IMR-90 (cell line): ENCODE results near the gene ARL5C. TPM values are rescaled to one million over a fixed set of nuclear protein-coding genes. Genes with fewer than 3 reads are reported as not detected.

ENCODE experiments used
- ATAC-seq: fragments of 200-7000 bp; cut with Tn5 transposase; 2 replicates; pipeline ENCODE4 v1.9.1; 2020; ENCODE audit warnings: low read depth, mild to moderate bottlenecking, moderate library complexity
- BruUV-seq: library from RNA; stranded (reverse); fragments of 400-500 nt; replicated peaks from 2 replicates; lab custom pipeline; 2021; lab: Mats Ljungman, UMichigan
- CTCF ChIA-PET: fragments of 300-600 bp; formaldehyde crosslinking; extraction: SDS; loops from one replicate; lab custom pipeline; 2021; ENCODE audit warnings: antibody characterized with exemption; lab: Yijun Ruan, JAX
- POLR2A ChIA-PET: fragments of 300-600 bp; sonication (Branson Sonifier 250); formaldehyde crosslinking; loops from one replicate; lab custom pipeline; 2022; ENCODE audit warnings: antibody characterized with exemption; ENCODE audit not compliant: unreplicated experiment; lab: Charles Lee
- DNase-seq: peaks from one replicate; pipeline ENCODE4 v3.0.0; 2013
- H2AFZ ChIP-seq: replicated peaks from 2 replicates; pipeline ENCODE3; 2013; ENCODE audit warnings: low read length, mild to moderate bottlenecking; ENCODE audit not compliant: poor library complexity
- H2AK5ac ChIP-seq: 2 replicates; pipeline ENCODE4 v1.6.1; 2013; ENCODE audit warnings: low read depth, low read length, inconsistent platforms
- H2AK9ac ChIP-seq: replicated peaks from 2 replicates; pipeline ENCODE3; 2013; ENCODE audit warnings: mild to moderate bottlenecking, low read depth, low read length, moderate library complexity; ENCODE audit not compliant: poor library complexity
- H2BK120ac ChIP-seq: 2 replicates; pipeline ENCODE4 v1.6.1; 2013; ENCODE audit warnings: low read depth, low read length, inconsistent platforms
- H2BK15ac ChIP-seq: 3 replicates; pipeline ENCODE4 v1.6.1; 2013; ENCODE audit warnings: low read depth, low read length, inconsistent platforms
- H2BK20ac ChIP-seq: 2 replicates; pipeline ENCODE4 v1.6.1; 2013; ENCODE audit warnings: low read depth, mild to moderate bottlenecking, inconsistent platforms, low read length, moderate library complexity
- H2BK5ac ChIP-seq: 2 replicates; pipeline ENCODE4 v1.6.1; 2013; ENCODE audit warnings: mild to moderate bottlenecking, low read depth, low read length, inconsistent platforms; ENCODE audit not compliant: poor library complexity, severe bottlenecking
- H3K14ac ChIP-seq: replicated peaks from 2 replicates; pipeline ENCODE4 v1.6.1; 2013; ENCODE audit warnings: low read depth, low read length, inconsistent platforms
- H3K18ac ChIP-seq: 2 replicates; pipeline ENCODE4 v1.6.1; 2013; ENCODE audit warnings: low read depth, low read length, control low read depth
- H3K23ac ChIP-seq: 2 replicates; pipeline ENCODE4 v1.6.1; 2013; ENCODE audit warnings: low read depth, low read length, inconsistent platforms
- H3K27ac ChIP-seq: 2 replicates; pipeline ENCODE4 v1.5.1; 2013; ENCODE audit warnings: mild to moderate bottlenecking, control low read depth, low read length; ENCODE audit not compliant: insufficient read depth
- H3K27me3 ChIP-seq: 2 replicates; pipeline ENCODE4 v1.6.1; 2013; ENCODE audit warnings: low read length; ENCODE audit not compliant: control insufficient read depth, insufficient read depth
- H3K36me3 ChIP-seq: 2 replicates; pipeline ENCODE4 v1.6.1; 2013; ENCODE audit warnings: low read length, mixed read lengths; ENCODE audit not compliant: control insufficient read depth, insufficient read depth
- H3K4ac ChIP-seq: 2 replicates; pipeline ENCODE4 v1.6.1; 2013; ENCODE audit warnings: low read depth, low read length, inconsistent platforms
- H3K4me1 ChIP-seq: 2 replicates; pipeline ENCODE4 v1.6.1; 2013; ENCODE audit warnings: low read length, mixed read lengths; ENCODE audit not compliant: control insufficient read depth, insufficient read depth
- H3K4me2 ChIP-seq: 2 replicates; pipeline ENCODE4 v1.6.1; 2013; ENCODE audit warnings: low read depth, mild to moderate bottlenecking, control low read depth, low read length, moderate library complexity
- H3K4me3 ChIP-seq: 2 replicates; pipeline ENCODE4 v1.5.1; 2013; ENCODE audit warnings: low read depth, mild to moderate bottlenecking, control low read depth, low read length, moderate library complexity; ENCODE audit not compliant: insufficient read depth
- H3K56ac ChIP-seq: 2 replicates; pipeline ENCODE4 v1.6.1; 2013; ENCODE audit warnings: low read length, inconsistent platforms; ENCODE audit not compliant: insufficient read depth; ENCODE audit errors: extremely low read depth
- H3K79me1 ChIP-seq, 2 experiments: 2 replicates each; pipeline ENCODE4 v1.6.1; 2013; ENCODE audit warnings: low read length in 2 of 2, inconsistent platforms in 1 of 2, low read depth in 1 of 2
- H3K9ac ChIP-seq: 2 replicates; pipeline ENCODE4 v1.6.1; 2013; ENCODE audit warnings: low read depth, low read length, control low read depth
- H3K9me1 ChIP-seq: 2 replicates; pipeline ENCODE4 v1.6.1; 2013; ENCODE audit warnings: low read length, inconsistent platforms; ENCODE audit not compliant: insufficient read depth
- H3K9me3 ChIP-seq: 2 replicates; pipeline ENCODE4 v1.6.1; 2013; ENCODE audit warnings: low read length; ENCODE audit not compliant: control insufficient read depth, insufficient read depth
- H4K20me1 ChIP-seq: 2 replicates; pipeline ENCODE4 v1.6.1; 2013; ENCODE audit warnings: low read length, inconsistent platforms; ENCODE audit not compliant: insufficient read depth
- H4K5ac ChIP-seq: 2 replicates; pipeline ENCODE4 v1.6.1; 2013; ENCODE audit warnings: mild to moderate bottlenecking, low read depth, low read length, control low read depth
- H4K8ac ChIP-seq, 2 experiments: 2 replicates each; pipeline ENCODE4 v1.6.1; 2013; ENCODE audit warnings: low read depth in 2 of 2, low read length in 2 of 2, control low read depth in 1 of 2, inconsistent platforms in 1 of 2
- H4K91ac ChIP-seq: 2 replicates; pipeline ENCODE4 v1.6.1; 2013; ENCODE audit warnings: low read depth, low read length, inconsistent platforms; ENCODE audit not compliant: insufficient read depth
- BHLHE40 ChIP-seq: fragments of 150-350 bp; IDR thresholded peaks from 2 replicates; pipeline ENCODE4 v1.6.1; 2016; ENCODE audit warnings: mild to moderate bottlenecking, low read depth, low read length
- CHD1 ChIP-seq: IDR thresholded peaks from 2 replicates; pipeline ENCODE4 v1.6.1; 2012; ENCODE audit warnings: low read depth, low read length, improper control_type of control experiment
- MAZ ChIP-seq: IDR thresholded peaks from 2 replicates; pipeline ENCODE4 v1.6.1; 2012; ENCODE audit warnings: low read depth, mild to moderate bottlenecking, low read length, improper control_type of control experiment, moderate library complexity, borderline replicate concordance
- NFE2L2 ChIP-seq: fragments of 150-350 bp; IDR thresholded peaks from 2 replicates; pipeline ENCODE4 v1.6.1; 2016; ENCODE audit warnings: low read depth, mild to moderate bottlenecking, low read length
- POLR2A ChIP-seq: IDR thresholded peaks from 2 replicates; pipeline ENCODE4 v1.6.1; 2012; ENCODE audit warnings: mild to moderate bottlenecking, low read depth, low read length
- RAD21 ChIP-seq: IDR thresholded peaks from 2 replicates; pipeline ENCODE4 v1.6.1; 2012; ENCODE audit warnings: low read length, improper control_type of control experiment
- RCOR1 ChIP-seq: IDR thresholded peaks from 2 replicates; pipeline ENCODE4 v1.6.1; 2012; ENCODE audit warnings: mild to moderate bottlenecking, low read length, improper control_type of control experiment; ENCODE audit not compliant: insufficient replicate concordance
- RFX5 ChIP-seq: IDR thresholded peaks from 2 replicates; pipeline ENCODE4 v1.8.0; 2012; ENCODE audit warnings: low read depth, mild to moderate bottlenecking, low read length, moderate library complexity
- WGBS, 2 experiments: methylation state at CpG; one replicate each; pipeline versions ENCODE4 v1.1.5 to v1.1.7; 2013; ENCODE audit warnings: missing lambda C conversion rate in 2 of 2; ENCODE audit not compliant: insufficient read length in 1 of 2; ENCODE audit errors: extremely low coverage in 2 of 2; 5-methylcytosine and 5-hydroxymethylcytosine counted together
- dilution Hi-C: fragments of 300-500 bp; cut with HindIII; formaldehyde crosslinking; loops from one replicate; pipeline ENCODE4 v1.14.3; 2018; ENCODE audit warnings: low sequenced_read_pairs; ENCODE audit not compliant: unreplicated experiment
- in situ Hi-C: fragments of 300-500 bp; cut with MboI; formaldehyde crosslinking; loops from 3 replicates; pipeline ENCODE4 v1.14.3; 2019; ENCODE audit warnings: low sequenced_read_pairs, inconsistent platforms, mixed read lengths
- intact Hi-C: fragments of 100-400 bp; cut with micrococcal nuclease; formaldehyde crosslinking; loops from 2 replicates; pipeline ENCODE4 v1.10.0; 2022
- polyA plus RNA-seq, 3 experiments: library from polyadenylated mRNA; depleted of rRNA; stranded (reverse); fragments of >200 nt; gene quantifications; 2 replicates each; pipeline ENCODE4 v1.2.3, GENCODE V29; 2012; ENCODE audit warnings: low replicate concordance in 1 of 3
- total RNA-seq: library from RNA; depleted of rRNA; stranded (reverse); fragments of >200 nt; gene quantifications from 2 replicates; pipeline ENCODE4 v1.2.3, GENCODE V29; 2012
- TF ChIP-seq, protein P1 (sequence below): conservative IDR thresholded peaks from 2 replicates; pipeline ENCODE4 v1.5.1; 2012; ENCODE audit warnings: mild to moderate bottlenecking, low read depth, low read length, improper control_type of control experiment
- TF ChIP-seq, protein P2 (sequence below): fragments of 150-350 bp; IDR thresholded peaks from 2 replicates; pipeline ENCODE4 v1.6.1; 2016; ENCODE audit warnings: low read depth, mild to moderate bottlenecking, low read length, moderate library complexity, borderline replicate concordance

Gene ARL5C
- total and polyA plus RNA-seq, 2 of the 4 experiments (the other 2 are of a cell fraction), result not detected

DNA sequence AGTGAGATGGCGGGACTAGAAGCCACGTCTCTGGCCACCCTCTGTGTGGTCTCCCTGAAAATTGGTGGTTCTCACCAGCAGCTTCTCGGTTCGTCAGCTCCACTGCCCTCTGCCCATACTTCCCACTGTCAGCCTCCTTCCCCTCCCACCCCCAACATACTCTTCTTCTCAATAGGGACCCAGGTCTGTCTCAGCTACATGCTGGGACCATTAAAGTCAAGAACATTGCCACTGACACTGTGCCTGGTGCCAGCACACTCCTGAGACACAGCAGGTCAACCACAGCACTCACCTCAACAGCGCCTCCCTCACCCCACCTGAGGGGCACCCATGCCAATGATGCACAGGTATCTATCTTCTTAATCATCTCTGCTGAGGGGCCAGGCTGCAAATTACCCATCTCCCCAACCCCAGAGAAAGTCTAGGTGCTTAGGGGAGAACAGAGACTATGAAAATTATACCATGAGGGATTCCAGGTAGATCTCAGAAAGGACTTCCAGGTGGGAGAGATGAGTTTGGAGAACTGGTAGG, 15.8 kb downstream of the ARL5C start:
- H2BK20ac ChIP-seq, result no peak overlapping the region
- no peak overlapping the region for H3K4ac ChIP-seq
- intact Hi-C loops (no loop called here), in situ Hi-C loops (loop anchor here (5.0 kb wide), 1 partner anchor 168 kb away; no protein-coding TSS in a partner anchor), dilution Hi-C loops (no loop called here)
- no peaks in the 10 kb centered on the region for H3K9me1 ChIP-seq
- H2BK120ac ChIP-seq, result no peak overlapping the region
- H3K4me3 ChIP-seq, result no peak overlapping the region
- H3K9me3 ChIP-seq, result no peaks in the 10 kb centered on the region
- H3K27ac ChIP-seq, result no peak overlapping the region
- H3K56ac ChIP-seq, result no peak overlapping the region
- no peak overlapping the region for H4K5ac ChIP-seq
- no peak overlapping the region for H3K14ac ChIP-seq
- peaks cover 20% of the 10 kb centered on the region for H3K27me3 ChIP-seq
- no peak overlapping the region for H2BK5ac ChIP-seq
- H2BK15ac ChIP-seq, result no peak overlapping the region
- H3K4me2 ChIP-seq, result no peak overlapping the region
- ATAC-seq (no peak), DNase-seq (no peak)
- POLR2A ChIA-PET, result no interaction called here
- peaks cover 4% of the 10 kb centered on the region; the same call in 1 of the 2 replicates for H4K20me1 ChIP-seq
- CTCF ChIA-PET, result no interaction called here
- H3K9ac ChIP-seq, result no peak overlapping the region
- no peak overlapping the region for H4K8ac ChIP-seq
- H3K4me1 ChIP-seq, result no peaks in the 10 kb centered on the region; the same call in 1 of the 2 replicates
- no peak for TF ChIP-seq RCOR1
- no peak for TF ChIP-seq CHD1
- TF ChIP-seq POLR2A, result no peak
- TF ChIP-seq NFE2L2, result no peak
- TF ChIP-seq, protein P1, sequence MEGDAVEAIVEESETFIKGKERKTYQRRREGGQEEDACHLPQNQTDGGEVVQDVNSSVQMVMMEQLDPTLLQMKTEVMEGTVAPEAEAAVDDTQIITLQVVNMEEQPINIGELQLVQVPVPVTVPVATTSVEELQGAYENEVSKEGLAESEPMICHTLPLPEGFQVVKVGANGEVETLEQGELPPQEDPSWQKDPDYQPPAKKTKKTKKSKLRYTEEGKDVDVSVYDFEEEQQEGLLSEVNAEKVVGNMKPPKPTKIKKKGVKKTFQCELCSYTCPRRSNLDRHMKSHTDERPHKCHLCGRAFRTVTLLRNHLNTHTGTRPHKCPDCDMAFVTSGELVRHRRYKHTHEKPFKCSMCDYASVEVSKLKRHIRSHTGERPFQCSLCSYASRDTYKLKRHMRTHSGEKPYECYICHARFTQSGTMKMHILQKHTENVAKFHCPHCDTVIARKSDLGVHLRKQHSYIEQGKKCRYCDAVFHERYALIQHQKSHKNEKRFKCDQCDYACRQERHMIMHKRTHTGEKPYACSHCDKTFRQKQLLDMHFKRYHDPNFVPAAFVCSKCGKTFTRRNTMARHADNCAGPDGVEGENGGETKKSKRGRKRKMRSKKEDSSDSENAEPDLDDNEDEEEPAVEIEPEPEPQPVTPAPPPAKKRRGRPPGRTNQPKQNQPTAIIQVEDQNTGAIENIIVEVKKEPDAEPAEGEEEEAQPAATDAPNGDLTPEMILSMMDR, result no peak
- no peak for TF ChIP-seq BHLHE40
- TF ChIP-seq RFX5, result no peak
- TF ChIP-seq RAD21, result no peak
- TF ChIP-seq, protein P2, sequence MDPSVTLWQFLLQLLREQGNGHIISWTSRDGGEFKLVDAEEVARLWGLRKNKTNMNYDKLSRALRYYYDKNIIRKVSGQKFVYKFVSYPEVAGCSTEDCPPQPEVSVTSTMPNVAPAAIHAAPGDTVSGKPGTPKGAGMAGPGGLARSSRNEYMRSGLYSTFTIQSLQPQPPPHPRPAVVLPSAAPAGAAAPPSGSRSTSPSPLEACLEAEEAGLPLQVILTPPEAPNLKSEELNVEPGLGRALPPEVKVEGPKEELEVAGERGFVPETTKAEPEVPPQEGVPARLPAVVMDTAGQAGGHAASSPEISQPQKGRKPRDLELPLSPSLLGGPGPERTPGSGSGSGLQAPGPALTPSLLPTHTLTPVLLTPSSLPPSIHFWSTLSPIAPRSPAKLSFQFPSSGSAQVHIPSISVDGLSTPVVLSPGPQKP, result no peak
- TF ChIP-seq MAZ, result no peak
- H3K36me3 ChIP-seq, result no peaks in the 10 kb centered on the region
- H2AK9ac ChIP-seq, result no peak overlapping the region
- H2AFZ ChIP-seq, result no peak overlapping the region
- 41% methylated on average over 4 of the region's 5 CpGs; no CpG with 5 or more reads in 1 of the 2 experiments for WGBS, 2 experiments
- no peak overlapping the region for H3K18ac ChIP-seq
- H2AK5ac ChIP-seq, result no peak overlapping the region
- H3K23ac ChIP-seq, result no peak overlapping the region
- BruUV-seq, result no TSS peak
- no peaks in the 10 kb centered on the region for H3K79me1 ChIP-seq
- no peak overlapping the region for H4K91ac ChIP-seq
